Measurements from ENCODE around the gene THADA. TPM values are rescaled to one million over a fixed set of nuclear protein-coding genes. Genes with fewer than 3 reads are reported as not detected.
"Not testable (repeated sequence)": the region's sequence is repeated elsewhere in the genome, so short reads cannot be mapped to it uniquely, and the experiment has no call there.

Gene THADA
- total RNA-seq, 6 donors from 2014 or later, result 23.6 to 57.5 (median 37.3) TPM

DNA sequence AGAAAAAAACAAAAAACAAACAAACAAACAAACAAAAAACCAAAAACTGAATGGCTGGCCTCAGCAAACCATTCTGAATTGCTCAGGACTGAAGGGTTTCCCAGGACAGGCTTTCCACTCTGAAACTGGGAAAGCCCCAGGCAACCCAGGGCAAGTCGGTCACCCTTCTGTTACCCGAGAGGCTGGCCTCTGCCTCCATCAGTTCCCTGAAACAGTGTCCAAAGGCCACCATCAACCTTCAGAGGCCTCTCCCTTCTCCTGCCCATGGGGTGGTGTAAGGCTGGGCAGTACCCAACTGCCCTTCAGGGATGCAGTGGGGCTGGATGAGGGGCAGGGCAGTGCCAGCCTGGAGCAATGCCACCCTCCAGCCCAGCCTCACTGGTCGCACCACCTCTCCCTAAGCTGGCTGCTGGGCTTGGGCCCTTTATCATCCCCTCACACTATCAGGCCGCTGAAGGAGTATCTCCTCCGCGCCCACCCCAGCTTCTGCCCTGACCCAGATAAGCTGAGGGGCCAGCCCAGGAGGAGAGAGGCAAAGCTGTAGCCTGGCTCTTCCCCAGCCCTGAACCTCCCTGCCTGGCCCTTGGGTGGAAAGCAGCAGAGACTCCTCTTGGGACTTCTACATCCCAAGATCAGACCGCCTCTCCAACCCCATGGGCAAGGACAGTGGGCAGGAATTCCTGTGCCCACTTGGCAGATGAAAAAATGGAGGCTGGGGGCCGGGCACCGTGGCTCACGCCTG is 405.4 kb downstream of the THADA start:
- TF ChIP-seq, protein P1, sequence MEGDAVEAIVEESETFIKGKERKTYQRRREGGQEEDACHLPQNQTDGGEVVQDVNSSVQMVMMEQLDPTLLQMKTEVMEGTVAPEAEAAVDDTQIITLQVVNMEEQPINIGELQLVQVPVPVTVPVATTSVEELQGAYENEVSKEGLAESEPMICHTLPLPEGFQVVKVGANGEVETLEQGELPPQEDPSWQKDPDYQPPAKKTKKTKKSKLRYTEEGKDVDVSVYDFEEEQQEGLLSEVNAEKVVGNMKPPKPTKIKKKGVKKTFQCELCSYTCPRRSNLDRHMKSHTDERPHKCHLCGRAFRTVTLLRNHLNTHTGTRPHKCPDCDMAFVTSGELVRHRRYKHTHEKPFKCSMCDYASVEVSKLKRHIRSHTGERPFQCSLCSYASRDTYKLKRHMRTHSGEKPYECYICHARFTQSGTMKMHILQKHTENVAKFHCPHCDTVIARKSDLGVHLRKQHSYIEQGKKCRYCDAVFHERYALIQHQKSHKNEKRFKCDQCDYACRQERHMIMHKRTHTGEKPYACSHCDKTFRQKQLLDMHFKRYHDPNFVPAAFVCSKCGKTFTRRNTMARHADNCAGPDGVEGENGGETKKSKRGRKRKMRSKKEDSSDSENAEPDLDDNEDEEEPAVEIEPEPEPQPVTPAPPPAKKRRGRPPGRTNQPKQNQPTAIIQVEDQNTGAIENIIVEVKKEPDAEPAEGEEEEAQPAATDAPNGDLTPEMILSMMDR (IDR thresholded peaks at IDR 0.05), result no peak
- TF ChIP-seq POLR2AphosphoS5 (IDR thresholded peaks at IDR 0.05) (no peak), EP300 (IDR thresholded peaks at IDR 0.05) (no peak), POLR2A (IDR thresholded peaks at IDR 0.05) (no peak)
- Histone ChIP-seq H3K27ac (no peak overlapping the region), H3K36me3 (no peaks in the 10 kb centered on the region), H3K27me3 (no peaks in the 10 kb centered on the region), H3K9me3 (no peaks in the 10 kb centered on the region), H3K4me3 (no peak overlapping the region), H3K4me1 (peaks cover 8 to 37% (median 32%) of the 10 kb centered on the region in 4 donors)
- no peak for DNase-seq
- 91 to 99% methylated on average over 8 to 10 of the region's 10 CpGs for WGBS, 2 donors
- ATAC-seq (ENCODE audit: low FRiP score in 2 of 2), result no peak

DNA sequence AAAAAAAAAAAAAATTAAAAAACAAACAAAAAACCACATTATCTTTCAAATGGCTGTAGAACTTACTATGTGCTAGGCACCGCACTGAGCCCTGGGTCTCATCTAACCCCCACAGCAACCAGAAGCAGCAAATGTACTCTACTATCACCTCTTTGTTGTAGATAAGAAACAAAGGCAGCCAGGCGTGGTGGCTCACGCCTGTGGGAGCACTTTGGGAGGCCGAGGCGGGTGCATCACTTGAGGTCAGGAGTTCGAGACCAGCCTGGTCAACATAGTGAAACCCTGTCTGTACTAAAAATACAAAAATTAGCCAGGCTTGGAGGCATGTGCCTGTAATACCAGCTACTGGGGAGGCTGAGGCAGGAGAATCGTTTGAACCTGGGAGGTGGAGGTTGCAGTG is 406.0 kb downstream of the THADA start:
- not testable (repeated sequence) for ATAC-seq (ENCODE audit: low FRiP score in 2 of 2); H3K4me3 ChIP-seq; H3K36me3 ChIP-seq; H3K9me3 ChIP-seq; H3K27ac ChIP-seq; H3K27me3 ChIP-seq; DNase-seq
- WGBS, 2 donors, result 95 to 98% methylated on average over 7 of the region's 7 CpGs
- peaks cover 7 to 37% (median 31%) of the 10 kb centered on the region in 4 donors for H3K4me1 ChIP-seq

DNA sequence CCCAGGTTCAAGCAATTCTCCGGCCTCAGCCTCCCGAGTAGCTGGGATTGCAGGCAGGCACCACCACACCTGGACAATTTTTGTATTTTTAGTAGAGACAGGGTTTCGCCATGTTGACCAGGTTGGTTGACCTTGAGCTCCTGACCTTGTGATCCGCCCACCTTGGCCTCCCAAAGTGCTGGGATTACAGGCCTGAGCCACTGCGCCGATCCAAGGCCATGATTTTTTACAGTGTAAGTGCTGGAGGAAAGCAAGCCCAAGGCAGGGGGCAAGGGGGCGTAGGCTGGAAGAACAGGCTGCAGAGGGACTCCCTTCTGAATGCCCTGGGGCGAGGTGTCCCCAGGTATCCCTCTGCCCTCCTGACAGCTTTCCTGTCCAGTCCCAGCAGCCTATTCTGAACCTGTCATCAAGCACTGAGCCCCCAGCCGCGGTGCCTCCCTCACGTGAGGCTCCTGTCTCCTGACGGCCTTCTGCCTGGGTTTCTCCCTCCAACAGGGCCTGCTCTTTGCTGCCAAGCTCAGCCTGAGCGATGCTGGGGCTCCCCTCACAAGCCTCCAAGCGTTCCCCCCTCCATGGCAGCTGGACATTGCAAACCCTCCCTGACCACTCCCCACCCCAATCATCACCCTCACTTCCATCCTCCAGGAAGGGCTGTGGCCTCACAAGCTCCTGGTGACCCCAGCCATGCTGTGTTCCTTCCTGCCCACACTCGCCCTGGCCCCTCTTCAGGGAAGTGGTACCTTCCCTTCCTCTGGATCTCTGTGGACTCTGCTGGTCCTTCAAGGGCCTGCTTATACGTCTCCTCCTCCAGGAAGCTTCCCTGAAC is 407.1 kb downstream of the THADA start:
- no peaks in the 10 kb centered on the region for H3K27me3 ChIP-seq

GRCh38 chr2:43186679-43187374 is 409.0 kb downstream of the THADA start:
- 63 to 68% methylated on average over 7 to 12 of the region's 12 CpGs for WGBS, 2 donors
- Histone ChIP-seq H3K4me3 (no peak overlapping the region), H3K4me1 (peaks cover 0 to 21% (median 11%) of the 10 kb centered on the region in 4 donors), H3K9me3 (no peaks in the 10 kb centered on the region), H3K27ac (peak overlapping the region; percentile 20 to 64 (median 54)), H3K27me3 (no peaks in the 10 kb centered on the region), H3K36me3 (no peaks in the 10 kb centered on the region)
- no peak for DNase-seq
- peak in 1 of 2 donors; percentile 34 for ATAC-seq (ENCODE audit: low FRiP score in 2 of 2)
- TF ChIP-seq POLR2A (IDR thresholded peaks at IDR 0.05), result no peak
- no peak for TF ChIP-seq EP300 (IDR thresholded peaks at IDR 0.05)
- TF ChIP-seq POLR2AphosphoS5 (IDR thresholded peaks at IDR 0.05), result no peak
- TF ChIP-seq, protein P1 (IDR thresholded peaks at IDR 0.05), result no peak

More for the DNA sequence above, 407.1 kb downstream of the THADA start:
- H3K4me3 ChIP-seq, result no peak overlapping the region
- no peak overlapping the region for H3K27ac ChIP-seq
- H3K4me1 ChIP-seq, result peaks cover 0 to 28% (median 22%) of the 10 kb centered on the region in 4 donors
- no peaks in the 10 kb centered on the region for H3K9me3 ChIP-seq
- TF ChIP-seq POLR2A (IDR thresholded peaks at IDR 0.05) (no peak), EP300 (IDR thresholded peaks at IDR 0.05) (no peak), POLR2AphosphoS5 (IDR thresholded peaks at IDR 0.05) (no peak)
- TF ChIP-seq, protein P1 (IDR thresholded peaks at IDR 0.05), result no peak
- 93% methylated on average over 16 of the region's 16 CpGs for WGBS, 2 donors
- ATAC-seq (ENCODE audit: low FRiP score in 2 of 2) (no peak), DNase-seq (no peak)
- H3K36me3 ChIP-seq, result no peaks in the 10 kb centered on the region

DNA sequence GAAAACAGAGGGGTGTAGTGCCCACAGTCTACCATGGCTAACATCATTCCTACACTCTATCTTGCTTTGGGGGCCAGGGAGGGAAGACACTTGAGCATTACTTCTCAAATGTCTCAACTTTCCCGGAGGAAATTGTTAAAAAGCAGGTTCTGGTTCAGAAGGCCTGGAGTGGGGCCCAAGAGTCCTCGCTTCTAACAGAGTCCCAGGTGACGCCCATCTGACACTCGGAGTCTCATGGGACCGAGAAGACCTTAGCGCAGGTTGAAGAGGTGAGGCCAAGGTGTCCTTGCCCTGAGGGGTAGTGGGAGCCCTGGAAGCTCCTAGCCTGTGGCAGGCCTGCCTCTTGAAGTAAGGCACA is 409.5 kb downstream of the THADA start:
- TF ChIP-seq EP300 (IDR thresholded peaks at IDR 0.05), result no peak
- TF ChIP-seq POLR2AphosphoS5 (IDR thresholded peaks at IDR 0.05), result no peak
- TF ChIP-seq, protein P1 (IDR thresholded peaks at IDR 0.05), result no peak
- no peak for TF ChIP-seq POLR2A (IDR thresholded peaks at IDR 0.05)
- no peaks in the 10 kb centered on the region for H3K36me3 ChIP-seq
- H3K4me3 ChIP-seq, result no peak overlapping the region
- ATAC-seq (ENCODE audit: low FRiP score in 2 of 2) (no peak), DNase-seq (no peak)
- peak overlapping the region; percentile 20 to 64 (median 52) for H3K27ac ChIP-seq
- H3K9me3 ChIP-seq, result no peaks in the 10 kb centered on the region
- peaks cover 0 to 24% (median 11%) of the 10 kb centered on the region in 4 donors for H3K4me1 ChIP-seq
- H3K27me3 ChIP-seq, result no peaks in the 10 kb centered on the region
- 84 to 90% methylated on average over 6 of the region's 6 CpGs for WGBS, 2 donors

Data from upper lobe of left lung (tissue), 6 donors.